Measurements from ENCODE around the gene ZBTB7B.
A peak's percentile ranks its signal among the peaks of the same experiment; 100 is the strongest.

ZBTB7B gene

DNA sequence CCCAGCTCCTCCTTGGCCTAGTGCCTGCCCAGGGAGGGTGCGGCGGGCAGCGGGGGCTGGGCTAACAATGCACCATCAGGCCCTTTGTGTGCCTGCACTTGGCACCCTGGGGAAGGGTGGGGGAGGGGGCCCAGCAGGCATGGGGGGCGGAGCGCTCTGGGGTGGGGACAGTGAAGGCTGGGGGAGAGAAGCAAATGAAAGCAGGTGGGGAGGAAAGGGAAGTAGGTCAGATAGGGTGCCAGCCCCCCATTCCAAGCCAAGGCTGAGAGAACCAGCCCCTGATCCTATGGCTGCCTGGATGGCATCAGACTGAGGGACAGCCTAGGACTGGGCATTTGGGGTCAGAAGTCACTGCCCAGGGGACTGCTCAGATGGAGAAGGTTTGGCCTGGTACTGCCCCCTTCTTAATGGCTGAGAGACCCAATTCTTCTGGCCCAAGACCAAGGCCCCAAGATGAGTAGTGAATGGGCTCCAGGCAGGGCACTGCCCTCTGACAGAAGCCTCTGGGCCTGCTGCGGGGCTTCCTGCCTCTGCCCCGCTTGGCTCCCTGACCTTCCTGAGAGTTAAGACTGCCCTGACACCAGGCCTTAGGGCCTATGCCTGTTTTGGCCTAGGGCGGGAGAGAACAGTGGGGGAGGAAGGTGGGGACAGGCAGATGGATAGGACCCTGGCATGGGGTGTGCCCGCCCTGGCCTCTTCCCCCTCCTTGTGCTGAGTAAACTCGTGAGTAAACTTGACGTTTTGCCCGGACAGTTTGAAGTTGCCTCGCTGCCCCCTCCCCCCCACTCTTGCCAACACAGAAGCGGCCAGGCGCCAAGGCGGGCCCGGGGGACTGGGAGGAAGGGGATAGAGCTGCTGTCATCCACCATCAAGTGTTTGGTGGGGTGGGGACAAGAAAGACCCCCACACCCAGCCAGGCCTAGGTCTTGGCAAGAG, 2.7 kb downstream of the ZBTB7B start:
- no peak for DNase-seq

GRCh38 chr1:155006601-155007101, 4.0 kb downstream of the ZBTB7B start:
- DNase-seq: no peak

DNA sequence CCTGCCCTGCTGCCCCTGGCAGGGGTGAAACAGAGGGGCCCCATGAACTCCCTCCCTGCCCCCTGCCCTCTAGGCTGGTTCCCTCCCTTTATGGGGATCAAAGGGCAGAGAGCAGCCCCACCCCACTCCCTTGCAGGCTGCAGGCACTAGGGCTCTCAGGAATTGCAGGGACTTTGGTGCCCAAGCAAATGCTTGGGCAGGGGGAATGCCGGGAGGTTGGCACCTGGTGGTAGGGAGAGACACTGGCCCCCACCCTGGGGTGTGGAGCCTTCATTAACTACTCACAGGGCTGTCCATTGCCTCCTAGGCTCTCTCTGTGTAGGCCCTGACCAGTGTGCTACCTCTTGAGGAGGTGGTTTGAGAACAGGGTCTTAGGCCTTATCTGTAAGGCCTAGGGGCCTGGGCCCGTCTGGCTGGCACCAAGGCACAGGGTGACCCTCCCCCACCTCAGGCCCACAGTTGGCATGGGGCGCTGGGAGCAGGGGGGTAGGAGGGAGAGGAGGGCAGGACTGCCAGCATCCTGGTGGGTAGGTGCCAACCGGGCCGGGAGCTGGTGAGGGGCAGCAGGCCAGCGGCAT, 4.7 kb downstream of the ZBTB7B start:
- DNase-seq: no peak

DNA sequence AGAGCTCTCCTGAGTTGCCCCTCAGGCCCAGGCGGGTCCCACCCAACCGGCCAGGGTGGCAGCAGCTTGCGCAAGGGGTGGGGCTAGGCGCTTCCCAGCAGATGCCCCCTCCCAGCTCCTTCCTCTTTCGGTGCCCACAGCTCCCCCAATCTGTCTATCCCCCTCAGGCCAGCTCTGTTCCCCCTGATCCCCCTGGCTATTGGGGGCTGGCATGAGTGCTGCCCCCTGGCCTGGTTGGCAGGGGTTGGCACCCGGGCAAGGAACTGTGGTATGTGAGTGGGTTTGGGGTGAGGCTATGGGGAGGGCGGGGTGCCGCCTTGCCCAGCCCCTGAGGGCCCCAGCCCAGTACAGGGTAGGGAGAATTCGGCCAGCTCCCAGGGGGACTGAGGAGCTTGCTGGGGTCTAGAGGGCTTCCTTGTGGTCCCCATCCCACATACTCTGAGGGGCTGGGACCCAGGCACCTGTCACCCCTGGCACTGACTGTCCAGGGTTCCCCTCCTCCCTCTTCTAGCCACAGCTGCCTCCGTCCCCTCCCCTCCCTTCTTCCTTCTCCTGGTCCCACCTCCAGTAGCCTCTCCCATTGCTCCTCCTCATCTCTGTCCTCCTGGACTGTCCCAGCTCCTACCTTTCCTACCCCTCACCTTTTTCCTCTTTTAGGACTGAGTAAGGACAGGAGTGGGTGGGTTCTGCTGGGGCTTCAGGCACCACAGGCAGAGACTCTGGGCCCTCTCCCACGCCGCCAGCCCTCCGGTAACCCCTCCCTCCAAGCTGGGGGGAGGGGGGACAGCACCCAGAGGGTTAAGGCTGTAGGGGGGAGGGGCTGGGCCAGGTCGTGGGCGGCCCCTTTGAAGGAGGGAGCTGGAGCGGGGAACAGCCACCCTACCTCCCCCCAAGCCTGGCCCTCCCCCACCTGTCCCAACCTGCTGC, 5.7 kb downstream of the ZBTB7B start:
- no peak for DNase-seq

DNA sequence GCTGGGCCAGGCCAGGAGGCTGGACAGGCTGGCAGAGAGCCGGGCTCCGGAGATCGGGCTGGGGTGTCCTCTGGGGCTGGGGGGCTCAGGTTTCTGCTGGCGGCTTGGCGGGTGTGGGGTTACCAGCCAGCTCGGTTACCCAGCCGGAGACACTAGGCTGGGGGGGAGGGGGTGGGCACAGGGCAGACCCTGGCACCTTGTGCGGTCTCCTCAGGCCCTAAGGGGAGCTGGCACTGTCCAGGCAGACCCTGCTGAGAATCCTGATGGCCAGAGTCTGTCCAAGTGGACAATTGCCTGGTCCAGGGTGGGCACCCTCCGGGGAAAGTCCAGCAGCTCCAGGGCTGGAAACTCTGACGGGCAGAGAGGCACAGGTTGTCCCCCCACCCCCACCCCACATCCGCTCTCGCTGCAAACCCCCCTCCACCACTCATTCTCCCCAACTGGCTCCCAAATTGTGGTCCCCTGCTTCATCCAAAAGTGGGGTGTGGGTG, 6.7 kb downstream of the ZBTB7B start:
- no peak for DNase-seq

- DNase-seq: no peak
Observed at GRCh38 chr1:155009742-155010141, 7.1 kb downstream of the ZBTB7B start.

GRCh38 chr1:155010211-155010918, 7.8 kb downstream of the ZBTB7B start:
- DNase-seq: no peak

- no peak for DNase-seq
Observed at GRCh38 chr1:155011004-155011416, 8.4 kb downstream of the ZBTB7B start.

GRCh38 chr1:155011437-155012025, 8.9 kb downstream of the ZBTB7B start:
- no peak for DNase-seq

- DNase-seq: no peak
Observed at GRCh38 chr1:155012026-155012546, 9.5 kb downstream of the ZBTB7B start.

DNA sequence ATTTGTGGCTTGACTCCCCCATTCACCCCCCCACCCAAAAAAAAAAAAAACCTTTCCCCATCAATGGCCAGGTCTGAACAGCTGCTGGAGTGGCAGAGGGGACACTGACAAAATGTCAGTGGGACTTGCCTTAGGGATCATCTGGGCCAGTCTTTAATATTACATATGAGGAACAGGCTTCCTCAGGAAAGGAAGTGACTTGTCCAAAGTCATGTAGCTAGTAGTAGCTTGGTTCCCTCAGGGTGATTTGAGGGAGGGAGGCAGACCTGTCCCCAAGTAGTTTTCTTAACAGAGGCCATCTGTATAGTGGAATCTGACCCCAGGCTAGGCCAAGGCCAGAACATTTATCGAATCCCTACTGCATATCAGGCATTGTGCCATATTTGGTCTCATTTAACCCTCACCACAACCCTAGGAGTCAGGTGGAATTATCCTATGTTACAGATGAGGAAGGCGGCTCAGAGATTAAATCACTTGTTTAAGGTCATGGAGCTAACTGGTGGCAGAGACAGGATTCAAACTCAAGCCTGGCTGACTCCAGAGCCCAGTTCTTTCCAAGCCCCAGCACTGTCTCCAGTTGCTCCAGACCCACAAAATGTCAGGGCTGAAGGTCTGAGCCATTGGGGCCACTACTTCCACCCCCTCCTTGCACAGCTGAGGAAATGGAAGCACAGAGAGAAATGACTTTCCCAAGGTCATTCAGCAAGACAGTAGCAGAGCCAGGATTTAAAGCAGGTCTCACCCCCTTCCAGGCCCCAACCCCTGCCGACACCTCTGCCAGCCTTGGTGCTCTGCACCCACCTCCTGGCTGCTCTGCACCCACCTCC, 10.4 kb downstream of the ZBTB7B start:
- DNase-seq: no peak

DNA sequence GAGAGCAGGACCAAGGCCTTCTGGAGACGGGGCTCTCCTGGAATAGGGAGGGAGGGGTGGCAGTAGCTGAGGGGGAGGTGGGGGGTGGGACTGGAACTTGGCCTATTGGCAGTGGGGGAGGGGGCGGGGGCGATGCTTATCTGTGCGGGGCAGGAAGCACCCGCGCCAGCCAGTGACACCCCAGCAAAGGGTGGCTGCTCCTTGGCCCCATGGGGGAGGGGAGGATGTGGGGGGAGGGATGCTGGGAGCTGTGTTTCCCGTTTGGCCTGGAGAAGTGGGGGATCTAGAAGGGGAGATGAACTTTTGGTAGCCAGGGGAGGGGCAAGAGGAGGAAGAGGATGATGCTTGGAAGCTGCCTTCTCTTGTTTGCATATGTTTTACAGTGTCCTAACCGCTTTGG, 11.0 kb downstream of the ZBTB7B start:
- DNase-seq: no peak

DNA sequence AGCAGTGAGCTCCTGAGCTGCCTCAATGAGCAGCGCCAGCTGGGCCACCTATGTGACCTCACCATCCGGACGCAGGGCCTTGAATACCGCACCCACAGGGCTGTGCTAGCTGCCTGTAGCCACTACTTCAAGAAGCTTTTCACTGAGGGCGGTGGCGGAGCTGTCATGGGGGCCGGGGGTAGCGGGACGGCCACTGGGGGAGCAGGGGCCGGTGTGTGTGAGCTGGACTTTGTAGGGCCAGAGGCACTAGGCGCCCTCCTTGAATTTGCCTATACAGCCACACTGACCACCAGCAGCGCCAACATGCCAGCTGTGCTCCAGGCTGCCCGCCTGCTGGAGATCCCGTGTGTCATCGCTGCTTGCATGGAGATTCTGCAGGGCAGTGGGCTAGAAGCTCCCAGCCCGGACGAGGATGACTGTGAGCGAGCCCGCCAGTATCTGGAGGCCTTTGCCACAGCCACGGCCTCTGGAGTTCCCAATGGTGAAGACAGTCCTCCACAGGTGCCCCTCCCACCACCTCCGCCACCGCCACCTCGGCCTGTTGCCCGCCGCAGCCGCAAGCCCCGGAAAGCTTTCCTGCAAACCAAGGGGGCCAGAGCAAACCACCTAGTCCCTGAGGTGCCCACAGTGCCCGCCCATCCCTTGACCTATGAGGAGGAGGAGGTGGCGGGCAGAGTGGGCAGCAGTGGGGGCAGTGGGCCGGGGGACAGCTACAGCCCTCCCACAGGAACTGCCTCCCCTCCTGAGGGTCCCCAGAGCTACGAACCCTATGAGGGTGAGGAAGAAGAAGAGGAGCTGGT, 12.3 kb downstream of the ZBTB7B start:
- no peak for DNase-seq

DNA sequence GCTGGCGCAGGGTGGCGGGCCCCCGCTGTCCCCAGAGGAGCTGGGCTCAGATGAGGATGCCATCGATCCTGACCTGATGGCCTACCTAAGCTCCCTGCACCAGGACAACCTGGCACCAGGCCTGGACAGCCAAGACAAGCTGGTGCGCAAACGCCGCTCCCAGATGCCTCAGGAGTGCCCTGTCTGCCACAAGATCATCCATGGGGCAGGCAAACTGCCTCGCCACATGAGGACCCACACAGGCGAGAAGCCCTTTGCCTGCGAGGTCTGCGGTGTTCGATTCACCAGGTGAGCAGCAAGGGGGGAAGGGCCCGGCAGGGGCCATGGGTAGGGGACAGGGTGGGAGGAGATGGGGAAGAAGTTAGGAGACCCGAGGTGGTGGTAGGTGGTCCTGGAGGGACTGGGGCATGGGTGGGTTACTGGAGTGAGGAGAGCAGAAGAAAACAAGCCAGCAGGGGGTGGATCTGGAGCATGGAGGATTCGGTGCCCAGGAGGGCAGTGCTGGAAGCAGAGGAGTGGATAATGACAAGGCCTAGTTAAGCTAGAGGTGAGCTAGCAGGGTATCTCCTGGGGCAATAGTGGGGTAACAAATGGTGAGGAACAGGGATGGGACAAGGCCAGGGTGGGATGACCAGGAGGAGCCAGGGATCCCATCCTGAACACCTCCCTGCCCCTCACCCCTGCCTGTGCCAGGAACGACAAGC, 13.1 kb downstream of the ZBTB7B start:
- no peak for DNase-seq

GRCh38 chr1:155016231-155016831, 13.7 kb downstream of the ZBTB7B start:
- DNase-seq: no peak

GRCh38 chr1:155017041-155017945, 14.7 kb downstream of the ZBTB7B start:
- peak; percentile 78 for DNase-seq

GRCh38 chr1:155017946-155018316, 15.3 kb downstream of the ZBTB7B start:
- DNase-seq: no peak
